ENCODE data around the gene SIGLEC14.

GRCh38 chr19:51663650-51664049 is 17.0 kb upstream of the SIGLEC14 start:
- TF ChIP-seq POLR2AphosphoS5 (IDR thresholded peaks at IDR 0.05; ENCODE audit: low read depth) = no peak
- TF ChIP-seq CTCF (conservative IDR thresholded peaks at IDR 0.05; ENCODE audit: low read depth in 2 of 2) = no peak
- no peak for TF ChIP-seq EZH2 (IDR thresholded peaks at IDR 0.05; ENCODE audit: low read depth, unreplicated experiment)
- TF ChIP-seq EZH2phosphoT487 (IDR thresholded peaks at IDR 0.05; ENCODE audit: unreplicated experiment) = no peak
- TF ChIP-seq REST (IDR thresholded peaks at IDR 0.05; ENCODE audit: unreplicated experiment) = no peak

Measured in GM23338 (cell line).